ENCODE measurements around the gene ZCCHC4.

DNA sequence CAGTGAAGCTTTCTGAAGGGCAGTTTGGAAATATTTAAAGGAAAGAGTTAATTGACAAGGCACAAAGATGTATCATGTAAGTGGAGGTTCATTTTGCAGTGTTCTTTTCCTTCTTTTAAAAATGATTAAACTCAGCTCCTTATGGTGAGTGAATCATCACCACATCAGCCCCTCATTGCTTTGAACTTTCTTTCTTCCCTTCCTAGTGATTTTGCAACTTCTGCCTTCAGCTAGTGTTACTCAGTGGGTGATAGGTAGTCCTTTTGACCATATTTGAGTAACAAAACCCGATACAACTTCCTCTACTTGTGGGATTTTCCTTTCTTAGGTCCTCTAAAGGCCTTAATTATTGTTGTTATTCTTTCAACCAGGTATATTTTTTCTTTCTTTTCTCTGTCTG is 8.2 kb downstream of the ZCCHC4 start:
- TF ChIP-seq CTCF (IDR thresholded peaks at IDR 0.05; ENCODE audit: low read length): no peak
- no peak for TF ChIP-seq EZH2 (IDR thresholded peaks at IDR 0.05; ENCODE audit: borderline replicate concordance, low read length)
